Sigmoid colon (tissue), 7 donors: ENCODE measurements around the gene SAMD11. TPM values are rescaled to one million over a fixed set of nuclear protein-coding genes. Genes with fewer than 3 reads are reported as not detected.

Experiments used
- DNase-seq: peaks from one replicate; pipeline ENCODE4 v3.0.0-alpha.2; 2019
- H3K27ac ChIP-seq, 4 donors: fragments of 200-600 bp; sonication (generic); one replicate each; pipeline ENCODE4 v1.5.1; 2016 to 2019; ENCODE audit warnings: mild to moderate bottlenecking in 1 of 4
- H3K27me3 ChIP-seq, 3 donors: fragments of 200-600 bp; sonication (generic); one replicate each; pipeline ENCODE4 v1.5.1; 2019; ENCODE audit warnings: mild to moderate bottlenecking in 1 of 3
- H3K36me3 ChIP-seq, 4 donors: fragments of 200-600 bp; sonication (generic); one replicate each; pipeline ENCODE4 v1.5.1; 2016 to 2019
- H3K4me1 ChIP-seq, 4 donors: fragments of 200-600 bp; sonication (generic); one replicate each; pipeline ENCODE4 v1.5.1; 2017 to 2019
- H3K4me3 ChIP-seq, 4 donors: fragments of 200-600 bp; sonication (generic); one replicate each; pipeline ENCODE4 v1.5.1; 2017 to 2019; ENCODE audit warnings: mild to moderate bottlenecking in 2 of 4, moderate library complexity in 1 of 4
- H3K9me3 ChIP-seq, 4 donors: fragments of 200-600 bp in 3 of 4; sonication (generic) in 3 of 4; one replicate each; pipeline versions ENCODE4 v1.5.1 to v1.6.1; 2013 to 2019
- EP300 ChIP-seq, 4 donors: sonication (generic); formaldehyde crosslinking; IDR thresholded peaks; one replicate each; pipeline ENCODE4 v1.6.1; 2017; ENCODE audit warnings: antibody characterized with exemption in 4 of 4
- POLR2A ChIP-seq, 2 donors: fragments of 450-650 bp; IDR thresholded peaks; one replicate each; pipeline ENCODE4 v1.6.1; 2016; ENCODE audit warnings: antibody characterized with exemption in 2 of 2, mild to moderate bottlenecking in 2 of 2, moderate library complexity in 2 of 2
- POLR2AphosphoS5 ChIP-seq, 4 donors: sonication (generic); formaldehyde crosslinking; IDR thresholded peaks; one replicate each; pipeline ENCODE4 v1.6.1; 2017; ENCODE audit warnings: antibody characterized with exemption in 4 of 4
- WGBS, 2 donors: extraction: QIAGEN DNeasy Blood & Tissue Kit; methylation state at CpG; one replicate each; pipeline ENCODE4 v1.1.7; 2013; 5-methylcytosine and 5-hydroxymethylcytosine counted together
- intact Hi-C: fragments of 100-400 bp; cut with DNase I; formaldehyde crosslinking; loops from one replicate; pipeline ENCODE4 v1.15.1; 2023
- polyA plus RNA-seq, 3 donors: library from polyadenylated mRNA; stranded (reverse); fragments of 200-250 nt; gene quantifications; one replicate each; pipeline ENCODE4 v1.2.3, GENCODE V29; 2013
- total RNA-seq, 4 donors: library from RNA; depleted of rRNA; stranded (reverse); fragments of >200 nt; gene quantifications; one replicate each; pipeline ENCODE4 v1.1.0, GENCODE V29; 2016
- TF ChIP-seq, protein P1 (sequence below), 4 experiments: fragments of 450-650 bp in 3 of 4; fragments of 200-600 bp in 1 of 4; IDR thresholded peaks; one replicate each; pipeline ENCODE4 v1.5.1; 2016 to 2019; ENCODE audit warnings: antibody characterized with exemption in 4 of 4, mild to moderate bottlenecking in 3 of 4, moderate library complexity in 2 of 4
- donor health status: healthy with polysubstance abuse.
- donor health status: Bipolar disorder and iron deficiency.
- donor health status: healthy.

Gene SAMD11
- total and polyA plus RNA-seq, 7 donors = 0.60 to 4.9 (median 4.2) TPM

DNA sequence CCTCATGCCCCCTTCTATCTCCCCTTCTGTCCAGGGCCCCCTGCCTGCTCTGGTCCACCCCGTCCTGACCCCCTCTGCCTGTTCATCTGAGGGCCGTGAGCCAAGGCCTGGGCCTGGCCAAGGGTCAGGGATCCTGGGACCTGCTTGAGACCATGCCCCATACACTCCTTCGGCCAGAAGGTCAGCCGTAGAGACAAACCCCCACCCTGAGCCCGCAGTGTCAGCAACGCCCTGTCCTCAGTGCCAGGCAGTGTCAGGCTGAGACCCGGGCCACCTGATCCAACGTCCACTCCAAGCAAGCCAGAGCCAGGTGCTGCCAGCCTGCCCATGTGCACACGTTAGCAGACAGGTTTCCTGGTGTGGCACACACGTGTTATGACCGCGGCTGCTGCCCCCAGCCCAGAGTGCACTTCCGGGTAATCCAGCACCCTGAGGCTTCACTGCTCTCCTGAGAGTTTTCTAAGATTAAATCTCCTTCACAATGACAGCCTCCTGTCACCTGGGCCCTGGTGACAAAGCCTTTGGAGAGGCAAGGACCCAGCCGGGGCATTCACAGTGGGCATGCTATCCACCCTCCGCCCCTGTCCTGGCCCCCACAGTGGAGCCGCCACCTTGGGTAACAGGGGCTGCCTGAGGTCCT lies 10.1 kb upstream of the SAMD11 start:
- no peak for TF ChIP-seq EP300 (IDR thresholded peaks at IDR 0.05)
- TF ChIP-seq POLR2AphosphoS5 (IDR thresholded peaks at IDR 0.05) = no peak
- TF ChIP-seq, protein P1, sequence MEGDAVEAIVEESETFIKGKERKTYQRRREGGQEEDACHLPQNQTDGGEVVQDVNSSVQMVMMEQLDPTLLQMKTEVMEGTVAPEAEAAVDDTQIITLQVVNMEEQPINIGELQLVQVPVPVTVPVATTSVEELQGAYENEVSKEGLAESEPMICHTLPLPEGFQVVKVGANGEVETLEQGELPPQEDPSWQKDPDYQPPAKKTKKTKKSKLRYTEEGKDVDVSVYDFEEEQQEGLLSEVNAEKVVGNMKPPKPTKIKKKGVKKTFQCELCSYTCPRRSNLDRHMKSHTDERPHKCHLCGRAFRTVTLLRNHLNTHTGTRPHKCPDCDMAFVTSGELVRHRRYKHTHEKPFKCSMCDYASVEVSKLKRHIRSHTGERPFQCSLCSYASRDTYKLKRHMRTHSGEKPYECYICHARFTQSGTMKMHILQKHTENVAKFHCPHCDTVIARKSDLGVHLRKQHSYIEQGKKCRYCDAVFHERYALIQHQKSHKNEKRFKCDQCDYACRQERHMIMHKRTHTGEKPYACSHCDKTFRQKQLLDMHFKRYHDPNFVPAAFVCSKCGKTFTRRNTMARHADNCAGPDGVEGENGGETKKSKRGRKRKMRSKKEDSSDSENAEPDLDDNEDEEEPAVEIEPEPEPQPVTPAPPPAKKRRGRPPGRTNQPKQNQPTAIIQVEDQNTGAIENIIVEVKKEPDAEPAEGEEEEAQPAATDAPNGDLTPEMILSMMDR (IDR thresholded peaks at IDR 0.05) = no peak
- TF ChIP-seq POLR2A (IDR thresholded peaks at IDR 0.05) = no peak
- Histone ChIP-seq H3K27me3 (peaks cover 0 to 50% (median 16%) of the 10 kb centered on the region in 3 donors), H3K9me3 (no peaks in the 10 kb centered on the region), H3K4me1 (peaks cover 0 to 36% (median 31%) of the 10 kb centered on the region in 4 donors), H3K4me3 (no peak overlapping the region), H3K27ac (no peak overlapping the region), H3K36me3 (no peaks in the 10 kb centered on the region)
- intact Hi-C loops = no loop called here
- DNase-seq = peak; percentile 59
- 53 to 80% methylated on average over 16 of the region's 16 CpGs for WGBS, 2 donors

DNA sequence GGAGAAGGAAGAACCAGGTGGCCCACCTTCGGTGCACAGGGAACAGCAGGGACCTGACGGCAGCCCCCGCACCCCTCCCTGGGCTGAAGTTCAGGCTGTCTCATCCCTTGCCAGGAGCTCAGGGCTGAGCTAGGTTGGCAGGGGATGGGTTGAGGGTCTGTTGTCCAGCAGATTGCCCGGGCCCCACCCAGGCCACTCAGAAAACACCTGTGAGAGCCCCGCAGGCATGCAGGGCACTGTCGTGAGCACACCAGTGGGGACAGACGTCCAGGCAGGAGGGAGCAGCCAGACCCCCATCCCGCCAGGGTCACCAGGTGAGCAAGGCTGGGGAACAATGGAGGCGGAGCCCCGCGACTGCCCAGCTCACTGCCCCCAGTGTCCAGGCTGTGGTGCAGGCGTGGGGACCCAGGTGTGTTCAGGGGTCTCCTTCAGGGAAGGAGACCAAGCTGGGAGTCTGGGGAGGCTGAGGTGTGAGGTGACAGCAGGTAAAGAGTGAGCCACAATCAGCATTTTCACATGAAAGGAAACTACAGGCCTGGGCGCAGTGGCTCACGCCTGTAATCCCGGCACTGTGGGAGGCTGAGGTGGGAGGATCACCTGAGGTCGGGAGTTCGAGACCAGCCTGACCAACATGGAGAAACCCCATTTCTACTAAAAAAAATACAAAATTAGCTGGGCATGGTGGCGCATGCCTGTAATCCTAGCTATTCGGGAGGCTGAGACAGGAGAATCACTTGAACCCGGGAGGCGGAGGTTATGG lies 9.4 kb upstream of the SAMD11 start:
- no peaks in the 10 kb centered on the region for H3K36me3 ChIP-seq
- H3K4me3 ChIP-seq = no peak overlapping the region
- no peak overlapping the region for H3K27ac ChIP-seq
- peaks cover 0 to 36% (median 31%) of the 10 kb centered on the region in 4 donors for H3K4me1 ChIP-seq
- intact Hi-C loops = no loop called here
- WGBS, 2 donors = 71 to 87% methylated on average over 21 of the region's 21 CpGs
- no peaks in the 10 kb centered on the region for H3K9me3 ChIP-seq
- H3K27me3 ChIP-seq = peaks cover 0 to 57% (median 23%) of the 10 kb centered on the region in 3 donors
- peak; percentile 61 for DNase-seq
- TF ChIP-seq EP300 (IDR thresholded peaks at IDR 0.05) = no peak
- TF ChIP-seq POLR2A (IDR thresholded peaks at IDR 0.05) = no peak
- no peak for TF ChIP-seq POLR2AphosphoS5 (IDR thresholded peaks at IDR 0.05)
- TF ChIP-seq, protein P1 (IDR thresholded peaks at IDR 0.05) = no peak

DNA sequence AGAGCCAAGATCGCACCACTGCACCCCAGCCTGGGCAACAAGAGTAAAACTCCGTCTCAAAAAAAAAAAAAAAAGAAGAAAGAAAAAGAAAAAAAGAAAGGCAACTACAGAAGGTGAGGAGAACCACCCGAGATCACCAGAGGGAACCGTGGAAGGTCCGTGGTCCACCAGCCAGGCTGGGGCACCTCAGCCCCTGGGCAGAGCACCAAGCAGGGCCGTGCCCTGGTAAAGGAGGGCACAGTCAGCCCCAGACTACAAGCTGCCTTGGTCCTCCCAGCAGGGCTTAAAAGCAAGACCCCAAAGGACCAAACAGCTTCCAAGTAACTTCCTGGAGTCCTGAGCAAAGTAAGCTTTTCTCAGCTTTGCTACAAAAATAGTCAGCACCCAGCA lies 8.8 kb upstream of the SAMD11 start:
- no peak overlapping the region for H3K4me3 ChIP-seq
- intact Hi-C loops = no loop called here
- H3K4me1 ChIP-seq = peaks cover 0 to 33% (median 28%) of the 10 kb centered on the region in 4 donors
- TF ChIP-seq POLR2A (IDR thresholded peaks at IDR 0.05) = no peak
- no peak for TF ChIP-seq POLR2AphosphoS5 (IDR thresholded peaks at IDR 0.05)
- no peak for TF ChIP-seq EP300 (IDR thresholded peaks at IDR 0.05)
- TF ChIP-seq, protein P1 (IDR thresholded peaks at IDR 0.05) = no peak
- no peaks in the 10 kb centered on the region for H3K9me3 ChIP-seq
- peaks cover 0 to 59% (median 23%) of the 10 kb centered on the region in 3 donors for H3K27me3 ChIP-seq
- H3K36me3 ChIP-seq = no peaks in the 10 kb centered on the region
- no peak overlapping the region for H3K27ac ChIP-seq
- WGBS, 2 donors = 49 to 85% methylated on average over 6 of the region's 6 CpGs
- DNase-seq = peak; percentile 32

DNA sequence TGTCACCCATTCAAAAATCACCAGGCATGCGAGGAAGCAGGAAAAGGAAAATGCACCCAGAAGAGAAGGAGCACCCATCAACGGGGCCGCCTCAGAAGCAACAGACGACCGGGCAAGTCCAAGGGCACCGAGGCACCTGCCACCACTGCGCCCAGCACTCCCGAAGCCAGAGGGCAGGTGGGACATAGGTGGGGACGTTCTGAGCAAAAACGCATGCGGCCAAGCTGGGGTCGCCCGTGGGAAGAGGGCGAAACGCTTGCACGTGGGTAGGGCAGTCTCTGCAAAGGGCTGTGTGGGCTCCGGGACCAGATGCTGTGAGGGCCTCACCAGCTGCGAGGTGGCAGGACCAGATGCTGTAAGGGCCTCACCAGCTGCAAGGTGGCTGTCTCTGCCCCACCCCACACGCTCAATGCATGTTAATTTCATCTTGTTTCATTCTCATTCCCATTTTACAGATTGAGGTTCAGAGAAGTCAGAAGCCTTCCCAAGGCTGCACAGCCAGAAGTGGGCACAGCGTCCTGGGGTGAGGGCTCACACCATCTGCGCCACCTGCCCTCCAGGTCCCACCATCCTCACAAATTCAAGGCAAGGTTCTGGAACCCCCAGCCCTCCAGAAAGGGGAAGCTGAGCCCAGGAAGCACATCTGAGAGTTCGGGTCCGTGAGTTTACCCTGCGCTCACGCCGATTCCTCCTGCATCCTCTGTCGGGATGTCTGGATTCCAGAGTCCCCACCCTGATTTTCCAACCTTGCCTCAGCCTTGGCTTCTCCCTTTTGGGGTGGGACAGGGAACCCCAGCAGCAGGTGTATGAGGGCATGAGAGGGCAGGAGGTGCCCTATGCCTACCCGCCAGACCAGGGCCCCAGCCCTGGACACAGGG lies 8.2 kb upstream of the SAMD11 start:
- Histone ChIP-seq H3K27me3 (peaks cover 0 to 59% (median 21%) of the 10 kb centered on the region in 3 donors), H3K36me3 (no peaks in the 10 kb centered on the region), H3K4me1 (peaks cover 0 to 30% (median 28%) of the 10 kb centered on the region in 4 donors), H3K4me3 (no peak overlapping the region), H3K9me3 (no peaks in the 10 kb centered on the region), H3K27ac (no peak overlapping the region)
- no peak for TF ChIP-seq POLR2A (IDR thresholded peaks at IDR 0.05)
- TF ChIP-seq, protein P1 (IDR thresholded peaks at IDR 0.05) = no peak
- TF ChIP-seq POLR2AphosphoS5 (IDR thresholded peaks at IDR 0.05) = no peak
- TF ChIP-seq EP300 (IDR thresholded peaks at IDR 0.05) = no peak
- intact Hi-C loops = no loop called here
- 44 to 78% methylated on average over 28 of the region's 28 CpGs for WGBS, 2 donors
- peak; percentile 38 for DNase-seq
